Effector CD8-positive, alpha-beta T cell (primary cell): ENCODE data around the gene RTEL1.
"Not testable (repeated sequence)": the region's sequence is repeated elsewhere in the genome, so short reads cannot be mapped to it uniquely, and the experiment has no call there.

Source experiments
- DNase-seq: peaks from one replicate; lab custom pipeline; 2025; lab: John Stamatoyannopoulos, UW

RTEL1 gene

DNA sequence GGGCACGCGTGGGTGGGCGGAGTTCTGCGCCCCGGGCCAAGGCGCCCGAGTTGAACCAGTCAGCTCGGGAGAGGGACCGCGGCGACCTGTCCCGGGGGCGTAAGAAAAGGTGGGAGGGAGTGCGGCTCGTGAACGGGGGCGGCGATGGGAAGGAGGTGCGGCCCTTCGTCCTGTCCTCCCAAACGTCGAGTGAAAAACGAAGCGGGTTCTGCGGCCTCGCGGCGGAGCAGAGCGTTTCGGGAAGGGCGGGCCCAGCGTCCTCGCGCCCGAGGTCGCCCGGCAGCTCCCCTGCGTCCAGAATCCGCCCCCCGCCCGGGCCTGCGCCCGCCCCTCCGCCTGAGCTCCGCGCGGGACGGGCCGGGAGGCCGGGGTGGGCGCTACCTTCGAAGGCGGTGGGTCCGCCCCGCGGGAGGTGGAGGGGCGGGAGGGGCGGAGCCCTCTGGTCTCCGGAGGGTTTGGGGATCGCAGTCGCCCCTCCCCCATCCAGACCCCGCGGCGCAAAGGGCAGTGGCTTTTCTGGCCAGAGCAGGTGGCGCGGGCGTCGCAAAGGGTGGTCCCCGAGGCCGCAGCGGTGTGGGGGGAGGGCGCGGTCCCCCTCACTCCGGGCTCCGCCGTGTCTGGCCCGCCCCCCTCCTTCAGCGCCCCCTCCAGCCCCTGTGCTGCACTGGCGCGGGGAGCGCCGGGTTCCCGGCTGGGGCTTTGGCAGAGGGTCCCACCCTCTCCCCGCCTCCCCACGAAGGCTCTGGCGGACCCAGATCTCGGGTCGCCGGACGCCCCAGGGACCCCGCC, 5.7 kb upstream of the RTEL1 start:
- DNase-seq: peak; percentile 51

- peak; percentile 57 for DNase-seq
Observed at GRCh38 chr20:63653041-63653973, 4.8 kb upstream of the RTEL1 start, which contains the start of gene STMN3. Gene STMN3, minus strand, starts transcription at chr20:63653424. Its CDS starts 79 bp downstream, at chr20:63653345.

GRCh38 chr20:63653974-63654668, 4.0 kb upstream of the RTEL1 start:
- no peak for DNase-seq

DNA sequence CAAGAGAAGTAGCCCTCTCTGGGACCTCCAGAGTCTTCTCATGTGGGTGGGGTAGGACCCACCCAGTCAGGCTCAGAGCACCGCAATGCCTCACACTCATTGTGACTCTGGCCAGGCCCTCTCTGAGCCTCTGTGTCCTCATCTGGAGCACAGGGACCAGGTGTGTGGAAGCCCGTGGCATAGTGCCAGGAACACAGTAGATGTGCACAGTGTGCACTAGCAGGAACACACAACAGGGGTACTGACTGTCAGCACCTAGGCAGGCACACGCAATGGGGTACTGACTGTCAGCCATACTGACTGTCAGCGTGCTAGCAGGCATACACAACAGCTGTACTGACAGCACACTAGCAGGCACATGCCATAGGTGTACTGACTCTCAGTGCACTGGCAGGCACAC, 2.9 kb upstream of the RTEL1 start:
- no peak for DNase-seq

DNA sequence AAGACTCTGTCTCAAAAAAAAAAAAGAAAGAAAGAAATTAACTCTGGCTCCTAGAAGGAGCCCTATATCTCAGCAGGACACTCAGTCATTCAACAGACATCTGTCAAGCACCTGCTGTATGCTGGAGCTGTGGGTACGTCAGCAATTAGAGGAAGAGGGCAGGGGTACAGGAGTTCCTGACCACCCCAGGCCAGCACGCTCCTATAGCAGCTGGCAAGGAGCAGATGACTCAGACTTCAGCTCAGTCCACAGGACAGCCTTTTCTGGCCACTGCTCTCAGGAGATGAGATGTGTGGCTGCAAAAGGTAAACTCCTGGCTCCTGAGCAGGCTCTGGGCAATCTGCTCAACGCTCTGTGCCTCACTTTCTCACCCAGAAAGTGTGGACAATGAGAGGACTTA, 1.7 kb upstream of the RTEL1 start:
- no peak for DNase-seq

DNA sequence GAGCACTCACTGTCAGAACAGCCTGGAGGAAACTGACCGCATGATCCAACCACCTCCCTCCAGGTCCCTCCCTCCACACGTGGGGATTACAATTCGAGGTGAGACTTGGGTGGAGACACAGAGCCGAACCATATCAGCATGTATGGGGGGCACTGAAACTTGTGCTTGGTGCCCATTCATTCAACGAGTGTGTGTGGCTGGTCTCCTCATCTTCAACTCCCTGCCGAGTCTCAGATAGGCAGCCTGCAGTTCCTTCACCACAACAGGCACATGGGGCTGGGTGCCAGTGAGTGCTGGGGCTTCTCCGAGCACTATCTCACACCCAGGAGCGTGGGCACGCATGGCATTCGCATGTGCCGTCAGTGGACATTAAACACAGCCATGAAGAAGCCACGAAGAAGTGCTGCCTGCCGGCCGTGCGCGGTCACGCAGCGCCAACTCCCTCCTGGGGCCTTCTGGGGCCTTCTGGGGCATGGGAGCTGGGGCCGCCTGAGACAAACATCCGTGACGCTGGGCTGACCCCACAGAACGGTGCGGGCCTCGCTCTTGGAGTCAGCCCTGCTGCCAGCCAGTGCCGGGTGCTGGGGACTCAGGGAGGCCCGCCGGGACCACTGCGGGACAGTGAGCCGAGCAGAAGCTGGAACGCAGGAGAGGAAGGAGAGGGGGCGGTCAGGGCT, 714 bp upstream of the RTEL1 start:
- no peak for DNase-seq

GRCh38 chr20:63658749-63659187, 656 bp downstream of the RTEL1 start:
- no peak for DNase-seq

- no peak for DNase-seq
Observed at GRCh38 chr20:63659370-63659769, 1.3 kb downstream of the RTEL1 start.

DNA sequence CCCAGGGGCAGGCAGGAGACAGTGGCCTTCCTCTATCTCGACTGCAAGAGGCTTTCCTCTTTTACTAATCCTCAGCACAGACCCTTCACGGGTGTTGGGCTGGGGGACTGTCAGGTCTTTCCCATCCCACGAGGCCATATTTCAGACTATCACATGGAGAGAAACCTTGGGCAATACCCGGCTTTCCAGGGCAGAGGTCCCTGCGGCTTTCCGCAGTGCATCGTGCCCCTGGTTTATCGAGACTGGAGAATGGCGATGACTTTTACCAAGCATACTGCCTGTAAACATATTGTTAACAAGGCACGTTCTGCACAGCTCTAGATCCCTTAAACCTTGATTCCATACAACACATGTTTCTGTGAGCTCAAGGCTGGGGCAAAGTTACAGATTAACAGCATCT, 2.1 kb downstream of the RTEL1 start:
- not testable (repeated sequence) for DNase-seq

DNA sequence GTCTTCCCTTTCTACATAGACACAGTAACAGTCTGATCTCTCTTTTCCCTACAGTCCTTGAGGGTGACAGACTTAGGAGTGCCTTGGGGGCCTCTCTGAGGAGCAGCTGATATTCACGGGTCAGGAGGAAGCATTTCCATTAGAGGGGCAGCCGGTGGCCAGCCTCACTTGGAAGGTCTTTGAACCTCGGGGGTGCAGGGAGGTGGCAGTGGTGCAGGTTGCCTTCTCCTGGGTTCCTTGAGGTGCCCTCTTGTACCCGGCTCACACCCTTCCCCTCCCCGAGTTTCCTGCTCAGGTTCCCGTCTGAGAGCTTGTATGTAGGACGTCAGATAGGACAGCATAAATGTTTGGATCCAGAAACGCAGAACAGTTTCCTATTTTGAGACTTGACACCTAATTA, 2.5 kb downstream of the RTEL1 start:
- DNase-seq: no peak

DNA sequence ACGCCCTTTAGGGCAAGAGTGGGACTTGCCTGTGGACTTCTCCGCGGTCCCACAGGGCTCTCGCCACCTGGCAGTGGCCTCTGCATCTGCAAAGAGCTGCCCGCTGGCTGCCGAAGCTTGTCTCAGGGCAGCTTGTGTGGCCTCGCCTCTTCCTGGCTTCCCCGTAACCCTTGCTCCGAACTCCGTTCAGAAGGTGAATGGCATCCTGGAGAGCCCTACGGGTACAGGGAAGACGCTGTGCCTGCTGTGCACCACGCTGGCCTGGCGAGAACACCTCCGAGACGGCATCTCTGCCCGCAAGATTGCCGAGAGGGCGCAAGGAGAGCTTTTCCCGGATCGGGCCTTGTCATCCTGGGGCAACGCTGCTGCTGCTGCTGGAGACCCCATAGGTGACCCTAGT, 3.0 kb downstream of the RTEL1 start:
- no peak for DNase-seq

- DNase-seq: no peak
Observed at GRCh38 chr20:63661959-63662812, 4.1 kb downstream of the RTEL1 start.

DNA sequence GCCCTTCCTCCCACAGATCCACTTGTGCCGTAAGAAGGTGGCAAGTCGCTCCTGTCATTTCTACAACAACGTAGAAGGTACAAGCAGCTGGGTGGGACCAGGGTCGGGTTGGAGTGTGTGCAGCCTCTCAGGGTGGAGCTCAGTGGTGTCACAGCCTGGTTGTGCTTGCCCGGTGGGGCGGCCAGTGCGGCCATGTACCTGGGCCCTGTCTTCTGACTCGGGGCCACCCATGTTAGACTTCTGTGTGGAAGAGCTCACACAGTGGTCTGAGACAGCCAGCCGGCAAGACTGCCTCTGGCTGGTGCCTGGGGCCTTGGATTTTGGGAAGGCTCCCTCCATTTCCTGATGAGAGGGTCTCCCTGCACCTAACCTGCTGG, 4.7 kb downstream of the RTEL1 start:
- no peak for DNase-seq

GRCh38 chr20:63663332-63664066, 5.4 kb downstream of the RTEL1 start:
- DNase-seq: no peak

- no peak for DNase-seq
Observed at GRCh38 chr20:63664143-63664851, 6.2 kb downstream of the RTEL1 start.

DNA sequence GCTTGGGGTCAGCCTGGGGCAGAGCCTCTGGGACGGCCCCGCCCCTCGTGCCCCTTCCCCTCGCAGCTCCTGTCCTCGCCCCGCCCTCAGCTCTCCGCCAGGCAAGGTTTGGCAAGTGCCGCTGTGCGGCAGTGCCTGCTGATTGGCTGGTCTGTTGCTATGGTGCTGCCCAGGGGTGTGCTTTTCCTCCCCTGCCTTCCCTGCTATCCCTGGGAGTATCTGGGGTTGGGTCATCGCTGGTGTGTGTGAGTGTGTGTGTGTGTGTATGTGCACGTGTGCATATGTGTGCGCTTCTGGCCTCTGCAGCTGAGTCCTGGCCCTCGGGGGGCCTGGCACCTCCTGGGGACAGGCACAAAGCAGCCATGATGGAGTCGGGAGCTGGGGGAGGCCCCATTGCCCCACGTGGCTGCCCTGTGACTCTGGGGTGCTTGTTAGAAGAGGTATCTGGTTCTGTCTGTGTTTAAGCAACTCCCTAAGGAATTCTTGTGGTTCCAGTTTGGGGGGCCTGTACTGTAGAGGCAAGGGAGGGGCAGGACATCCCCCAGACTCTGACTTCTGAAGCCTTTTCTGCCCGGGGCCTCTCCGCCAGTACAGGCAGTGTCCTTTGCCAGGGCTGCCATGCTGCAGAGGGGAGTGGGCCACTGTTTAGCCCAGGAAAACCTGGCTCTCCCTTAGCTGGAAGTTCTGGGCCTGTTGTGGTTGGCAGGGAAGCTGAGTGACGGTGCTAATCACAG, 6.9 kb downstream of the RTEL1 start:
- no peak for DNase-seq

- no peak for DNase-seq
Observed at GRCh38 chr20:63665708-63666107, 7.6 kb downstream of the RTEL1 start.

GRCh38 chr20:63667858-63668257, 9.7 kb downstream of the RTEL1 start:
- no peak for DNase-seq

DNA sequence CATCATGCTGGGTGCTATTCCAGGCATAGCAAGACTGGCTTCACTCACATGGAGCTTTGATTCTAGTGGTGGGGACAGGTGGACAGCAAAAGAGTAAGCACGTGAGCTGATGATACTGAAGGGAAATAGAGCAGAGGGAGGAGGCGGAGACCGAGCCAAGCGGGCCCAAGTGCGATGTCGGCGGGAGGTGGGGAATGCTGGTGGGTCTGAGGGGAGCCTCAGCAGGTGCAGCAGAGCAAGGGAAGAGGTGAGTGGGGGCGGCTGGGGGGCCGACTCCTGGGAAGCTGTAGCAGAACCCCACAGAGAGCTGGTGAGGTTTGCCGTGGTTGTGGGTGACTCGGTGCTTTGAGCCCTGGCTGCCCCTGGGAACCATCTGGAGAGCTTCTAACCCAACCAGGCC, 10.2 kb downstream of the RTEL1 start:
- no peak for DNase-seq
